ENCODE data around the gene METTL3. TPM values are rescaled to one million over a fixed set of nuclear protein-coding genes. Genes with fewer than 3 reads are reported as not detected.

METTL3 gene
- total and polyA plus RNA-seq, 2 of the 13 experiments (the other 11 are each of a cell fraction or from before 2014, with no cell fraction given): 123 to 130 TPM

DNA sequence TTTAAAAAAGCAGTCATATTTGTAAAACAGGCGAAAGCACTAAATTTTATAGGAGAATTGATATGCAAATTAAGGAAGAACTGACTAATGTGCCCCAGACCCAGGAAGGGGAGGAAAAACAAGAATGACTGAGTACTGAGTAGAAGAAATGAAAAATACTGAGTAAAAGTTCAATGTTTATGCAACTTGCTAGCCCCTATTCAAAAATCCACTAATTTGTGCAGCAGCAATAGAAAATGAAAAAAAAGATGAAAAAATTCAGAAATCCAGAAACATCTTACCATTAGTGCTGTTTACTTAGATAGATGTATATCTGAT lies 61.3 kb downstream of the METTL3 start:
- intact Hi-C loops (cut with micrococcal nuclease; ENCODE audit: unreplicated experiment): no loop called here

More for the DNA sequence above, 61.3 kb downstream of the METTL3 start:
- Histone ChIP-seq H3K9ac (ENCODE audit: insufficient read depth, low read depth, low read length) (no peak overlapping the region), H3K4me2 (ENCODE audit: low read depth, low read length) (no peak overlapping the region), H3K27ac (ENCODE audit: extremely low read length, insufficient read depth, low read length) (no peak overlapping the region), H4K20me1 (ENCODE audit: insufficient read depth, low read length) (peaks cover 5% of the 10 kb centered on the region), H3K36me3 (replicated peaks in 1 of 2; ENCODE audit: control insufficient read depth in 1 of 2, insufficient read depth in 2 of 2, low read length in 2 of 2) (peaks cover 0 to 1% of the 10 kb centered on the region in 2 experiments; a peak in 3 of 5 replicates), H2AFZ (ENCODE audit: low read length) (no peak overlapping the region), H3K4me1 (ENCODE audit: insufficient read depth, low read length) (peaks cover 51% of the 10 kb centered on the region), H3K27me3 (ENCODE audit: control insufficient read depth in 1 of 2, insufficient read depth in 2 of 2, low read length in 2 of 2) (no peaks in the 10 kb centered on the region), H3K9me3 (ENCODE audit: low read length) (no peaks in the 10 kb centered on the region), H3K79me2 (ENCODE audit: insufficient read depth, low read length) (peaks cover 88% of the 10 kb centered on the region), H3K4me3 (replicated peaks in 1 of 3; ENCODE audit: insufficient read depth in 1 of 3, low read depth in 2 of 3, low read length in 3 of 3) (no peak overlapping the region)
- no TSS peak for BruUV-seq (replicated peaks)
- 94% methylated on average over 1 of the region's 1 CpG for WGBS (ENCODE audit: low lambda C conversion rate)
- ChIA-PET CTCF (ENCODE audit: low intra/inter-chr PET ratio, low total read pairs) (no interaction called here), POLR2A (interaction anchor here (1.2 to 2.9 kb wide), 2 partner anchors 8 to 12 kb away, joined by 3 to 18 read pairs; no protein-coding TSS in a partner anchor)
- ATAC-seq (no peak), FAIRE-seq (no peak), DNase-seq (ENCODE audit: low spot score) (no peak)
- in situ Hi-C loops (cut with HindIII; ENCODE audit: extremely low pct_ligation_motif_present, low pct_unique_long_range_greater_than_20kb): no loop called here
- TF ChIP-seq ZNF501 (CRISPR knock-in tag; IDR thresholded peaks at IDR 0.05): no peak
- TF ChIP-seq, protein P1, sequence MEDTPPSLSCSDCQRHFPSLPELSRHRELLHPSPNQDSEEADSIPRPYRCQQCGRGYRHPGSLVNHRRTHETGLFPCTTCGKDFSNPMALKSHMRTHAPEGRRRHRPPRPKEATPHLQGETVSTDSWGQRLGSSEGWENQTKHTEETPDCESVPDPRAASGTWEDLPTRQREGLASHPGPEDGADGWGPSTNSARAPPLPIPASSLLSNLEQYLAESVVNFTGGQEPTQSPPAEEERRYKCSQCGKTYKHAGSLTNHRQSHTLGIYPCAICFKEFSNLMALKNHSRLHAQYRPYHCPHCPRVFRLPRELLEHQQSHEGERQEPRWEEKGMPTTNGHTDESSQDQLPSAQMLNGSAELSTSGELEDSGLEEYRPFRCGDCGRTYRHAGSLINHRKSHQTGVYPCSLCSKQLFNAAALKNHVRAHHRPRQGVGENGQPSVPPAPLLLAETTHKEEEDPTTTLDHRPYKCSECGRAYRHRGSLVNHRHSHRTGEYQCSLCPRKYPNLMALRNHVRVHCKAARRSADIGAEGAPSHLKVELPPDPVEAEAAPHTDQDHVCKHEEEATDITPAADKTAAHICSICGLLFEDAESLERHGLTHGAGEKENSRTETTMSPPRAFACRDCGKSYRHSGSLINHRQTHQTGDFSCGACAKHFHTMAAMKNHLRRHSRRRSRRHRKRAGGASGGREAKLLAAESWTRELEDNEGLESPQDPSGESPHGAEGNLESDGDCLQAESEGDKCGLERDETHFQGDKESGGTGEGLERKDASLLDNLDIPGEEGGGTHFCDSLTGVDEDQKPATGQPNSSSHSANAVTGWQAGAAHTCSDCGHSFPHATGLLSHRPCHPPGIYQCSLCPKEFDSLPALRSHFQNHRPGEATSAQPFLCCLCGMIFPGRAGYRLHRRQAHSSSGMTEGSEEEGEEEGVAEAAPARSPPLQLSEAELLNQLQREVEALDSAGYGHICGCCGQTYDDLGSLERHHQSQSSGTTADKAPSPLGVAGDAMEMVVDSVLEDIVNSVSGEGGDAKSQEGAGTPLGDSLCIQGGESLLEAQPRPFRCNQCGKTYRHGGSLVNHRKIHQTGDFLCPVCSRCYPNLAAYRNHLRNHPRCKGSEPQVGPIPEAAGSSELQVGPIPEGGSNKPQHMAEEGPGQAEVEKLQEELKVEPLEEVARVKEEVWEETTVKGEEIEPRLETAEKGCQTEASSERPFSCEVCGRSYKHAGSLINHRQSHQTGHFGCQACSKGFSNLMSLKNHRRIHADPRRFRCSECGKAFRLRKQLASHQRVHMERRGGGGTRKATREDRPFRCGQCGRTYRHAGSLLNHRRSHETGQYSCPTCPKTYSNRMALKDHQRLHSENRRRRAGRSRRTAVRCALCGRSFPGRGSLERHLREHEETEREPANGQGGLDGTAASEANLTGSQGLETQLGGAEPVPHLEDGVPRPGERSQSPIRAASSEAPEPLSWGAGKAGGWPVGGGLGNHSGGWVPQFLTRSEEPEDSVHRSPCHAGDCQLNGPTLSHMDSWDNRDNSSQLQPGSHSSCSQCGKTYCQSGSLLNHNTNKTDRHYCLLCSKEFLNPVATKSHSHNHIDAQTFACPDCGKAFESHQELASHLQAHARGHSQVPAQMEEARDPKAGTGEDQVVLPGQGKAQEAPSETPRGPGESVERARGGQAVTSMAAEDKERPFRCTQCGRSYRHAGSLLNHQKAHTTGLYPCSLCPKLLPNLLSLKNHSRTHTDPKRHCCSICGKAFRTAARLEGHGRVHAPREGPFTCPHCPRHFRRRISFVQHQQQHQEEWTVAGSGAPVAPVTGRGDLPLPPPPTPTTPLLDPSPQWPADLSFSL (CRISPR knock-in tag; IDR thresholded peaks at IDR 0.05): no peak
- no peak for TF ChIP-seq ONECUT2 (CRISPR knock-in tag; IDR thresholded peaks at IDR 0.05)
- no peak for TF ChIP-seq ZNF350 (CRISPR knock-in tag; IDR thresholded peaks at IDR 0.05; ENCODE audit: borderline replicate concordance, low read depth)
- no peak for TF ChIP-seq SRSF9 (IDR thresholded peaks at IDR 0.05; ENCODE audit: borderline replicate concordance, insufficient read depth, low read depth, low read length, poor library complexity, severe bottlenecking)
- TF ChIP-seq MYC (CRISPR knock-in tag; IDR thresholded peaks at IDR 0.05; ENCODE audit: borderline replicate concordance): no peak
- no peak for TF ChIP-seq ZNF235 (CRISPR knock-in tag; IDR thresholded peaks at IDR 0.05; ENCODE audit: borderline replicate concordance)
